Measurements from ENCODE around the gene LRP8. TPM values are rescaled to one million over a fixed set of nuclear protein-coding genes. Genes with fewer than 3 reads are reported as not detected.

Gene LRP8
- total RNA-seq, 1 donor from 2014 or later = 15.8 TPM

DNA sequence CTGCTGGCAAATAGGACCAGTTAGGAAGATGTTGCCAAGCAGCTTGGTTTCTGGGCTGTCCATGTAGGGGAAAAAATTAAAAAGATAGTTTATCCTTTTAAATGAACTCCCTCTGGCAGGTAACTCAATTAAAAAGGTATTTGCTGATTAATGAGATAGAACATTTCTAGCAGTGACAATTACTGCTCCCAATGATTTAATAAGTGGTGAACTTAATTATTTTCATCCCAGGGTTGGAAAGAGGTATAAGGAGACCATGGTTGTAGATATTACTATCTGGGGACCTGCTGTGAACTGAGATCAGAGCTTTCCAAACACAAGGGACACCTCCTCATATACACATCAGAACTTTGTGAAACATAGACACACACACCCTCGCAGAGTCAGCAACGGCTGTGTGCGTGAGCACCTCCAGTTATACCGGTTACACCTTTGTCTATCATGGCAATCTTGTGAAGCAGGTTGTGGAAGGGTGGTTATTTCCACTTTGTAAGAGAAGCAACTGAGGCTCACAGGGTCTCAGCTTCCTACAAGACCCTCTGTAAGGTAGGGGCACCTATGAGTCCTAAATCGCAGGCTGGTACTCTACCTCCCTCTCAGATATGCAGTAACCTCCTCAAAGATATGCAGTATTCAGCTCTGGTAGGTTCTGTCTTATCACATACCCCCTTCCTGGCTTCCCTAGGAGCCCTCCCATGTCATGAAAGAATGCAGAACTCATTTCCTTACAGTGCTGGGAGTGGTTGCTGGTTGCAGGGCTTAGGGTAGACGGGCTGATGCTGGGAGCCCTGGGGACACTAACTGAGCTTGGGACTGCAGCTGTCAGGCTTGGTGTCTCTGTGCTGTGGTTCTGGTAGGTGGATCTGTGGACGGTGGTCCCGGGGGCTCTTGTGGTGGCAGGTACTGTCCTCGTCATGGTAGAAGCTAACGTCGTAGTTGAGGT is 71.1 kb downstream of the LRP8 start:
- H3K27ac Mint-ChIP-seq (ENCODE audit: unreplicated experiment) = no peak overlapping the region
- H3K9me3 Mint-ChIP-seq (ENCODE audit: unreplicated experiment) = no peaks in the 10 kb centered on the region
- TF ChIP-seq, protein P1, sequence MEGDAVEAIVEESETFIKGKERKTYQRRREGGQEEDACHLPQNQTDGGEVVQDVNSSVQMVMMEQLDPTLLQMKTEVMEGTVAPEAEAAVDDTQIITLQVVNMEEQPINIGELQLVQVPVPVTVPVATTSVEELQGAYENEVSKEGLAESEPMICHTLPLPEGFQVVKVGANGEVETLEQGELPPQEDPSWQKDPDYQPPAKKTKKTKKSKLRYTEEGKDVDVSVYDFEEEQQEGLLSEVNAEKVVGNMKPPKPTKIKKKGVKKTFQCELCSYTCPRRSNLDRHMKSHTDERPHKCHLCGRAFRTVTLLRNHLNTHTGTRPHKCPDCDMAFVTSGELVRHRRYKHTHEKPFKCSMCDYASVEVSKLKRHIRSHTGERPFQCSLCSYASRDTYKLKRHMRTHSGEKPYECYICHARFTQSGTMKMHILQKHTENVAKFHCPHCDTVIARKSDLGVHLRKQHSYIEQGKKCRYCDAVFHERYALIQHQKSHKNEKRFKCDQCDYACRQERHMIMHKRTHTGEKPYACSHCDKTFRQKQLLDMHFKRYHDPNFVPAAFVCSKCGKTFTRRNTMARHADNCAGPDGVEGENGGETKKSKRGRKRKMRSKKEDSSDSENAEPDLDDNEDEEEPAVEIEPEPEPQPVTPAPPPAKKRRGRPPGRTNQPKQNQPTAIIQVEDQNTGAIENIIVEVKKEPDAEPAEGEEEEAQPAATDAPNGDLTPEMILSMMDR (IDR thresholded peaks at IDR 0.05; ENCODE audit: unreplicated experiment) = no peak
- H3K4me1 Mint-ChIP-seq (ENCODE audit: unreplicated experiment) = peaks cover 4% of the 10 kb centered on the region
- no peak overlapping the region for H3K4me3 Mint-ChIP-seq (ENCODE audit: unreplicated experiment)
- H3K27me3 Mint-ChIP-seq (ENCODE audit: unreplicated experiment) = peaks cover 1% of the 10 kb centered on the region
- peaks cover 5% of the 10 kb centered on the region for H3K36me3 Mint-ChIP-seq (ENCODE audit: low read depth, unreplicated experiment)
- no peak for DNase-seq (ENCODE audit: low spot score)

DNA sequence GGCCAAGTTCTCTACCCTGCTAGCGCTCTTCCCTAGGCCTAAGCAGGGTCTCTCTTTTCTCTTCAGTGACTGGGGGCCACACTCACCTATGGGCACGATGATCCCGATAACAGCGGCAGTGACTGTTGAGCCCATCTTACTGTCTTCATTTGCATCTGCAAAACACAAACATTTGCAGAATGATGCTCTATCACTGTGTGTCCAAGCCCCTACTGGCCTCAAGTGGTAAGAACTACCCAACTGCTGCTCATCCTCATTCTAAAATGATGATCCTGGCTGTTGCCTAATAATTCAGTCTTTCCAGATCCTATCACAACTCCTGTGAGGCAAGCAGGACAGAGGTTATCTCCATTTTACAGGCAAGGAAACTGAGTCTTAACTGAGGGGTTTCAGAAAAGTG is 72.8 kb downstream of the LRP8 start:
- no peak overlapping the region for H3K27ac Mint-ChIP-seq (ENCODE audit: unreplicated experiment)
- DNase-seq (ENCODE audit: low spot score) = no peak

DNA sequence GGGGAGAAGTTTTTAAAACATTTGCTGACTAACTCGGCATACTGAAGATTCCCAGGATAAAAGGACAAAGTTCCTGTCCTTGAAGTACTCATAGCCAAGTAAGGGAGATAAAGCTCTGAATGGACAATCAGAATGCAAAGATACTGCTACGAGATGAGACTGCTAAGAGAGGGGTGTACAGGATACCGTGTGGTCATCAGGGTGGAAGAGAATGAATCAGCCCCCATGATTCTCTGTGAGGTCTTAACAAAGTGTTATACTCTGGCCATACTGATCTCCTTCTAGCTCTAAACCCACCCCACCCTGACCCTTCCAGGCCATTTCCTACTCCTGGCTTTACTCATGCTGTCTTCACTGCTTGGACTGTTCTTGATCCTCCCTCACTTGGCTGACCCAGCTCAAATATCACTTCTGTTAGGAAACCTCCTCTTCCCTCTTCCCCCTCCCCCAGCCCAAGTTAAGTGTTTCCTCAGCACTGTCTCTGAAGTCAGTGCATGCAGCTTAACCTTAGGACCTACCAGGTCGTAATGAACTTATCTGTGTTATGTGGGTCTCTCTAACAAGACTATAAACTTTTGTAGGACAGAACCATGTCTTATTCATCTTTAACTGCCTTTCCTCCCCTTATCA is 73.7 kb downstream of the LRP8 start:
- Mint-ChIP-seq H3K27ac (ENCODE audit: unreplicated experiment) (no peak overlapping the region), H3K27me3 (ENCODE audit: unreplicated experiment) (peaks cover 1% of the 10 kb centered on the region), H3K9me3 (ENCODE audit: unreplicated experiment) (no peaks in the 10 kb centered on the region), H3K4me1 (ENCODE audit: unreplicated experiment) (no peaks in the 10 kb centered on the region), H3K36me3 (ENCODE audit: low read depth, unreplicated experiment) (peaks cover 9% of the 10 kb centered on the region), H3K4me3 (ENCODE audit: unreplicated experiment) (no peak overlapping the region)
- no peak for DNase-seq (ENCODE audit: low spot score)
- TF ChIP-seq, protein P1 (IDR thresholded peaks at IDR 0.05; ENCODE audit: unreplicated experiment) = no peak

More for the DNA sequence above, 72.8 kb downstream of the LRP8 start:
- Mint-ChIP-seq H3K27me3 (ENCODE audit: unreplicated experiment) (peaks cover 1% of the 10 kb centered on the region), H3K36me3 (ENCODE audit: low read depth, unreplicated experiment) (peaks cover 5% of the 10 kb centered on the region), H3K4me1 (ENCODE audit: unreplicated experiment) (no peaks in the 10 kb centered on the region), H3K4me3 (ENCODE audit: unreplicated experiment) (no peak overlapping the region), H3K9me3 (ENCODE audit: unreplicated experiment) (no peaks in the 10 kb centered on the region)
- TF ChIP-seq, protein P1 (IDR thresholded peaks at IDR 0.05; ENCODE audit: unreplicated experiment) = peak; percentile 28

DNA sequence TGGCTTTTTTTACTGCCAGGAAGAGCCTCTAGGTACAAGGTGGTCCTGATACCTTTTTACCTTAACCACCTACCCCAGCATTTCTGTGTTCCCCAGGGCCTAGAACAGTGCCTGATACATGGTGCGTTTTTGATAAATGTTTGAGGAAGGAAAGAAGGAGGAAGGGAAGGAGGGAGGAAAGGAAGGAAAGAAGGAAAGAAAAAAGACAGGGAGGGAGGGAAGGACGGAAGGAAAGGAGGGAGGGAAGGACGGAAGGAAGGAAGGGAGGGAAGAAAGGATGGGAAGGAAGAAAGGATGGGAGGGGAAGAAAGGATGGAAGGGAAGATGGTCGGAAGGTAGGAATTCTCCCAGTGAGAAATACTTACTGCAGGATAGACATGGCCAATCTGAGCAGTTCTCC is 77.5 kb downstream of the LRP8 start:
- Mint-ChIP-seq H3K27me3 (ENCODE audit: unreplicated experiment) (no peaks in the 10 kb centered on the region), H3K36me3 (ENCODE audit: low read depth, unreplicated experiment) (peaks cover 9% of the 10 kb centered on the region), H3K4me1 (ENCODE audit: unreplicated experiment) (no peaks in the 10 kb centered on the region), H3K27ac (ENCODE audit: unreplicated experiment) (no peak overlapping the region), H3K9me3 (ENCODE audit: unreplicated experiment) (no peaks in the 10 kb centered on the region), H3K4me3 (ENCODE audit: unreplicated experiment) (no peak overlapping the region)
- no peak for DNase-seq (ENCODE audit: low spot score)
- TF ChIP-seq, protein P1 (IDR thresholded peaks at IDR 0.05; ENCODE audit: unreplicated experiment) = no peak

DNA sequence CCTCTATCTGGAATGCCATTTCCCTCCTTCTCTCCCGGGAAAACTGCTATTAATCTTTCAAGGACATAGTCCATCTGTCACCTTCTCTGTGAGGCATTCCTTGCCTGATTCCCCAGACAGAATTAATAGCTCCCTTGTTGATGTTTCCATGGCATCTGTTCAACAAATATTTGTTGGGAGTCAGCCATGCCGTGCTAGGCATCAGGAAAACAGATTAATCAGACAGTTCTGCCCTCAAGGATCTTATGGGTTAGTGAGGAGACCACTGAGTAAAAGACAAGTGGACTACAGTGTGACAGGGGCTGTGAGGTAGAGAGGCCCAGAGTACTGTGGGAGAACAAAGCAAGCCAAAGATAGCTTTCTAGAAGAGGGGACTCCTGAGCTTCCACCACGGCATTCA is 78.2 kb downstream of the LRP8 start:
- no peak overlapping the region for H3K27ac Mint-ChIP-seq (ENCODE audit: unreplicated experiment)
- DNase-seq (ENCODE audit: low spot score) = no peak
- no peaks in the 10 kb centered on the region for H3K4me1 Mint-ChIP-seq (ENCODE audit: unreplicated experiment)
- no peak overlapping the region for H3K4me3 Mint-ChIP-seq (ENCODE audit: unreplicated experiment)
- H3K27me3 Mint-ChIP-seq (ENCODE audit: unreplicated experiment) = no peaks in the 10 kb centered on the region
- TF ChIP-seq, protein P1 (IDR thresholded peaks at IDR 0.05; ENCODE audit: unreplicated experiment) = no peak
- no peaks in the 10 kb centered on the region for H3K9me3 Mint-ChIP-seq (ENCODE audit: unreplicated experiment)
- peaks cover 9% of the 10 kb centered on the region for H3K36me3 Mint-ChIP-seq (ENCODE audit: low read depth, unreplicated experiment)

Measured in endothelial cell (in vitro differentiated cells).